ENCODE results near the gene UTS2.

The UTS2 gene

DNA sequence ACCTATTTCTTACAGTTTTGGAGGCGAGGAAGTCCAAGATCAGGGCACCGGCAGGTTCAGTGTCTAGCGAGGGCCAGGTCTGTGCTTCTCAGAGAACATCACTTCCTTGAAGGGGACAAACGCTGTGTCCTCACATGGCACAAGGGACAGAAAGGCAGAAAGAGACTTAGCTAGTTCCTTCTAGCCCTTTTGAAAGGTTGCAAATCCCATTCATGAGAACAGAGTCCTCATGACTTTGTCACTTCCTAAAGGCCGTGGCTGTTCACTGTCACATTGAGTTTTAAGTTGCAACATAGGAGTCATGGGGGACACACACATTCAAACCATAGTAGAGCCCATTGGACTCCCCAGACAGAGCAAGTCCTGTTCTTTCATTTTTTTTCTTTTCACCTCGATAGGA, 41.4 kb downstream of the UTS2 start:
- no peak for DNase-seq (ENCODE audit: low read depth)

GRCh38 chr1:7810395-7810794, 42.5 kb downstream of the UTS2 start:
- DNase-seq (ENCODE audit: low read depth): no peak

- DNase-seq (ENCODE audit: low read depth): no peak
These were observed 43.1 kb downstream of the UTS2 start for GRCh38 chr1:7809742-7810141.

GRCh38 chr1:7808253-7808844, 44.5 kb downstream of the UTS2 start:
- DNase-seq (ENCODE audit: low read depth): no peak

- DNase-seq (ENCODE audit: low read depth): no peak
These were observed 47.4 kb downstream of the UTS2 start for GRCh38 chr1:7805460-7805859.
